ENCODE results near the gene WDR81. TPM values are rescaled to one million over a fixed set of nuclear protein-coding genes. Genes with fewer than 3 reads are reported as not detected.

The WDR81 gene
- 10.8 TPM for total RNA-seq

DNA sequence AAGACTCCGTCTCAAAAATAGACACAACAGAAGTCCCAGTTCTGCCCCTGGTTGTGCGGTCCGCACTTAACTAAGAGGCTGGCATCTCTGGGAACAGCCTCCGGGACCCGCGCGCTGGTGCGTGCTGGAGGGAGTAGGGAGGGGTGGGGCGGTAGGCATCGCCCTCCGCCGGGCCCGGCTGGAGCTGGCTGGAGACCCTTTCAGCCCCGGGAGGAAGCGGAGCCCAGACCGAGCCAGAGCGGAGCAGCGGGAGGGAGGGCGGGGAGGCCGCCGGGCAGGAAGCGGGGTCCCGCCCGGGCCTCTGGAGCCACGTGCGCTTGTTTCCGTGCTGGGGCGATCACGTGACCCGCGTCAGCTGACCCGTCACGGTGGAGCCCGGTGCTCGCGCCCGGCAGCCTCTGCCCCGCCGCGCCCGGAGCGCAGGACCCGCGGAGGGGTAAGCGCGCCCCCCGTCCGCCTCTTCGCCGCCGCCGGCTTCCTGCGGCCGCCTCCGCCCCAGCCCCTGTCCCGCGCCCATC, at the start of gene WDR81:
TSS of gene WDR81 (plus strand) at position 354 of the 518 bp plus-strand sequence. CDS start 256 bp downstream, outside the sequence.

DNA sequence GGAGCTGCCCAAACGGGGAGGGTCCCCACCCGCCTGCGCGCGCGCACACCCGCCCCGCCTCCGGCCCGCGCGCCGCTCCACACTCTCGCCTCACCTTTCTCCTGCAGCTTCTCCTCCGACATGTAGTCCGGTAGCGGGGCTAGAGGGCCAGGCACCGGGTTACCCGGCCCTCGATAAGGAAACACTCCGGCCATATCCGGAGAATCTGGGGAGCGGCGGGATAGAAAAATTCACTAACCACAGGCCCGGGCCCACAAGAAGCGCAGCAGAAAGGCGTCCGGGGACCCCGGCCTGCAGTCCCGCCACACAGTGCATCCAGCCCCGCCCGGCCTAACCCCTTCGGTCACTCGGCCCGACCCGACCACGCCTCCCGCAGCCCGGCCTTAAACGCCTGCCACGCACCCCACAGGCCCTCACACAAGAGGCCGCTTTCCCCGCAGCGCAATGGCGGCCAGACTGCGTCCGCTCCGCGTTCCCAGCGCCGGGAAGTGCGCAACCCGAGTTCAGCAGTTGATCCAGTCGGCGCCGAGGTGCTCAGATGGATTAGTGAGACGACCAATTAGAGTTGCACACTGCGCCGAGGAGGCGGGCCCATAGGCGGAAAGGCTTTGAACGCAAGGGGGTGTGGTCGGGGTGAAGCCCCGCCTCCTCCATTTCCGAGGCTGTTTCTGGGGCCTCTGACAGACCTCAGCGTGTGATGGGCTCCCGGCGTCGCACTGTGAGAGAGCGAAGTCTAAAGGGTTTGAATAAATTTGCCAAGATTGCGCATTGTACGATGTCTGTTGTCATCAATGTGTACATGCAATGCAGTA, 39.9 kb upstream of the WDR81 start, which contains the start of gene PRPF8:
TSS of gene PRPF8 (minus strand) at position 490 of the 812 bp plus-strand sequence. CDS start at position 194, 296 bp downstream.

DNA sequence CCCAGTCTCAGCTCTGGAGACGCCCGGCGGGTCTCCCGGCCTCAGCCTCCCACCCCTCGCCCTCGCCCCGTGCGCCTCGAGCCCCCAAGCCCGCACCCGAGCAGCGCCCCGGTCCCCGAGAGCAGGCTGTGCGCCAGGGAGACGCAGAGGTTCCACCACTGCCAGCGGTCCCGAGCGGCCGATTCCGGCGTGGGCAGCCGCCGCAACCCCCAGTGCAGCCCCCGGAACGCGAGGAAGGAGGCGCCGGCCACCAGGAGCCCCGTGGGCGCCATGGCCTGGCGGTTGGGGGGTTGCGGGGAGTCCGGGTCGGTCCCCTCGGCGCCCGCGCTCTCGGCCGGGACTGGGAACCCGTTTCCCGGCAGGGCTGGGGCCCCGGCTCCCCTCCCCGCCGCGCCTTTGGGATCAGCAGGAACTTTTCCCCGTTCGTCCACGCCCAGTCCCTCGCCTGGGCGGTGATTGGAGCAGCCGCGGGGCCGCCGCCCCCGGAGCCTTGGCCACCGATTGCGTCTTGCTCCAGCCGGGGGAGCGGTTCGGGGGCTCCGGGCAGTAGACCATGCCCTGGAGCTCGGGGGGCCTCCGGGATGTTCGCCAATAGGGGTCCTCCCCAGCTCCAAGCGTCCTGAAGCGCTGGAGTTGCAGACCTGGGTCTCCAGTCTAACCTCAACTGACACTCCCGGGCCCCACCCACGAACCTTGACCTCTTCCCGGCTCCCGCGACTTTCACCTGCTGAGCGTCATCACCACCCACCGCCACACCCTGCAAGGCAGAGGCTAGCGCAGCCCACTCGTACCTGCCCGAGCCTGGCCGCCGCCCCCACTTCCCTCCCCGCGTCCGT, 14.3 kb upstream of the WDR81 start, which contains the start of gene TLCD2:
TSS of gene TLCD2 (minus strand) at position 407 of the 836 bp plus-strand sequence. CDS start at position 272, 135 bp downstream.

DNA sequence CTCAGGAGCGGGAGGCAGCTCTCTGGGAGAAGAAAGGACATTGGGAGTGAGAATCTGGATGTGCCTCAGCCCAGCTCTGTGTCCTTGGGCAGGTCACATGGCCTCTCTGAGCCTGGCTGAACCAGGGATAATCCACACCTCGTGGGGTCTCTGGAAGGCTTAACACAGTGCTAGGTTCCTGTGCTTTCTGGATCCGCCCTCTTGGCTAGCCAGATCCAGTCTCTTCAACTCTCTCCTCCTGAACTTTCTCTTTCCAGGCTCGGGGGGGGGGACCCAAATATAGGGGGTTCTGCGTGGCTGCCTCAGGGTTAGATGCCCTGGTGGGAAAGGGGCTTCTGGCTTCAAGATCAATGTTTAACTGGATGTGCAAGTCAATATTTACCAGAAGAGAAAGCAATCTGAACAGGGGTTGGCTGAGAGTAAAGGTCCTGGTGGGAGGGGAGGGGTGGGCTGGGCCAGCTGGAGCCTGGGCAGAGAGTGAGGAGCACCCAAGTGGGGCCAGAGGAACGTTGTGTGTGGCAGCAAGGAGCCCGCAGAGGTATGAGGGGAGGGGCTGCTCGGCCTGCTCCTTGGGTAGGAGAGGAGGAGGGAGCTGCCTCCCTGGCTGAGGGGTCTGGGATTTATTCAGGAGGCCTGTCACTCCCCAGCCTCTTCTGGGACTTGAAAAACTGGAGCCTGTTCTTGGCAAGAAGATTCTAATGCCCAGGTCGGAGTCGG, 18.0 kb downstream of the WDR81 start, which contains the start of gene SERPINF2:
TSS of gene SERPINF2 (plus strand) at position 501 of the 717 bp plus-strand sequence. CDS start 2,125 bp downstream, outside the sequence.

Other genes starting within 250 kb of the WDR81 start
- 15.2 TPM for gene MYO1C, start 232.0 kb upstream of the WDR81 start, total RNA-seq
- gene INPP5K, start 208.1 kb upstream of the WDR81 start, total RNA-seq: 37.1 TPM
- gene PITPNA, start 161.9 kb upstream of the WDR81 start, total RNA-seq: 47.1 TPM
- gene SLC43A2, start 95.9 kb upstream of the WDR81 start, total RNA-seq: 22.6 TPM
- 4.6 TPM for gene SCARF1, start 79.0 kb upstream of the WDR81 start, total RNA-seq
- gene RILP, start 74.8 kb upstream of the WDR81 start, total RNA-seq: 5.3 TPM
- 111 TPM for gene PRPF8, start 39.8 kb upstream of the WDR81 start, total RNA-seq
- gene TLCD2, start 14.3 kb upstream of the WDR81 start, total RNA-seq: 0.92 TPM
- not detected for gene SERPINF2, start 18.2 kb downstream of the WDR81 start, total RNA-seq
- 38.1 TPM for gene SERPINF1, start 37.4 kb downstream of the WDR81 start, total RNA-seq
- gene SMYD4, start 105.2 kb downstream of the WDR81 start, total RNA-seq: 13.1 TPM
- gene RPA1, start 105.3 kb downstream of the WDR81 start, total RNA-seq: 18.9 TPM